ENCODE results near the gene DISP3.

The DISP3 gene

DNA sequence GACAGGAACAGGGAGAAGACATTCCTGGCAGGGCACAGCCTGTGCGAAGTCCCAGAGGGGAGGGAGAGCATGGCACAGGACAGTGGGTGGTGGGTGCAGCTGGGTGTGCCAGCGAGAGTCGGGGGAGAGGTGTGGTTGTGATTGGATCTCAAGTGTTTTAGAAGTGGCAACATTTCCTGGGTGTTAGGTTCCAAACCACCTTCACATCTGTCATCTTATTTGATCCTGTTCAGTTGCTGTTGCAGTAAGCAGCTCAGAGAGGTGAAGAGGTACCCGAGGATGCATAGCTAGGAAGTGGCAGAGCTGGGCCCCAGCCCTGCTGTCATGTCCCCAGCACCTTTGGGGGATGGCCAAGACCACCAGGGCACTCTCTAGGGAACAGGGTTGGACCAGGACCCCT, 22.0 kb upstream of the DISP3 start:
- no peak for DNase-seq (ENCODE audit: low read depth)

DNA sequence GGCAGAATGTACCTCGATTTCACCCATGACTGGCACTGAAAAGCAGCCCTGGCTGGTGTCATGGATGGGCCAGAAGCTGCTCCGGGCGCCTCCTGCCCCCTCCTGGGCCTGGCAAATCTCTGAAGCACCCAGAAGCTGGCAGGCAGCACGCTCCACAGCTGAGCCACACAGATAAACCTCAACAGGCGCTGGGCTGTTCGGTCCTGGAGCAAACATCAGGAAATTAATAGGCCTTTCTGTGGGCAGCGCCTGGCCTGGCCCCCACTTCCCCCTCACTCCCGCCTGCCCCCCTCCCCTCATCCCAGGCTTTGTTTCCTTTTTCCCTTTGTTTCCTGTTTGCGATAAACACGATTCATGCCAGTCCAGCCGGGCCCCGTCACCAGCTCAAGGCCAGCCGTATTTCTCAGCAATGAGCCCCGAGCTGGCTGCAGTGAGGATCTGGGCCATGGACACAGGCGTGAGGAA, 20.1 kb upstream of the DISP3 start:
- no peak for DNase-seq (ENCODE audit: low read depth)

DNA sequence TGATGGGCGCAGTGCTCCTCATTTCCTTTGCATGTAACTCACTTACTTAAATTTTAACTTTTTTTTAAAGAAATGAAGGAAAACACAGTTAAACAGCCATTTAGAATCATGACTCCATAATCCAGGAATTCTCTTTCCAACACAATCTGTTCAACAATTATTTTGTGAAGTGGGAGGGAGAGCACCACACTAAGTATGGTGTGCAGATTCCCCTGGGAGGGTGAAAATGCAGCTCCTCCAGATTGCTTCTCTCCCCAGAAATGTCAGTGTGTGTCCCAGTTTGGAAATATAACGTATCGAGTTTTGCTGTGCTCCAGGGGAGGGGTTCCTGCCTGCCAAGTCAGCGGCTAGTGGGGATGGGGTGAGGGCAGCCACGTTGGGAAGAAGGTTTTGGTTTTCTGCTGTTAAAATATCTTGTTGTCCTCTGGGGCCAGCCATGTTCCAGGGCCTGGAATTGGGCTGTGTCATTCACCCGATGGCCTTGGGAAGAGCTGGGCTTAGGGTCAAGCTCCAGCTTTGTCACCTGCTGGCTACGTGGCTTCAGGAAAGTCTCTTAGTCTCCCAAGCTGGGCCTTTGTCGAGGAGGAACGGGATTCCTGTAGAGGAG, 17.3 kb upstream of the DISP3 start:
- DNase-seq (ENCODE audit: low read depth): no peak

DNA sequence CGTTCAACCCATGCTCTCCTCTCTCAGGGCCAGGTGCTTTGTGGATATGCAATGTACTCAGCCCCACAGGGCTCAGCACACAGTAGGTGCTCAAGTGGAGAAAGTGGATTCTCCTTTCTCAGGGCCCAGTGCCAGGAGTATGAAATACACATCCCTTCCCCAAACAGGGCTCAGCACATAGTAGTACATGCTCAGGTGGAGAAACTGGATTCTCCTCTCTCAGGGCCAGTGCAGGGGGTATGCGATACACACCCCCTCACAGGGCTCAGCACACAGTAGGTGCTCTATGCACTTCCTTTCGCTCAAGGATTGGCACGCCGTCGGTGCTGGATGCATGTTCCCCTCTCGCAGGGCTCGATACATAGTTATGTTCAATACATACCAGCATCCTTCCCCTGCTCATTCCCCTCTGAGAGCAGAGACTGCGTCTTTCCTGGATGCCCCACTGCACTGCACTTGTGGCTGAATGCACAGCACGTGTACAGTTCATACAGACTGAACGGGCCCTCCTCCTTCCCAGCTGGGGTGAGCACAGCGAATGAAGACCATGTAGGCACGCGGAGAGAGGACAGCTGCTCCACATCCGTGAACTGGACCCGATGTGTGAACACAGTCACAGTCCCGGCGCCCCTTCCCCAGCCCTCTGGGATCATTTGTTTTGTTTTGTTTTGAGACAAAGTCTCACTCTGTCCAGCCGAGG, 16.6 kb upstream of the DISP3 start:
- no peak for DNase-seq (ENCODE audit: low read depth)

DNA sequence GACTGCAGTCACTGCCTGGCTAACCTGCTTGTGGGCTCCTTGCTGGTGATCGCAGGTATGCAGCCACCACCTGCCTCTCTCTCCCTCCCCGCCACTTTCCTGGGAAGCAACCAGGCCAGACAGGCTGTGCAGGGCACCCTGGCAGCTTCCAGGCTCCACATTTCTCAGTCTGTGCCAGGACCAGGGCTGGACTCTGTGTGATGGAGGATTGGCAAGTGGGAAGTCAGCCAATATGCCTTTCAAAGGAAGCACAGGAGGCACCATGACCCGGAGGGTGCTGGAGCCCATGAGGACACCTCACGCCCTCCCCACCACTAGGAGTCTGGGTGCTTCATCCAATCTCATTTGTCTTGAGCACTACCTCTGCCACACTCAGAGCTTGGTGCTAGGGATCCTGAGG, 15.8 kb upstream of the DISP3 start:
- DNase-seq (ENCODE audit: low read depth): no peak

DNA sequence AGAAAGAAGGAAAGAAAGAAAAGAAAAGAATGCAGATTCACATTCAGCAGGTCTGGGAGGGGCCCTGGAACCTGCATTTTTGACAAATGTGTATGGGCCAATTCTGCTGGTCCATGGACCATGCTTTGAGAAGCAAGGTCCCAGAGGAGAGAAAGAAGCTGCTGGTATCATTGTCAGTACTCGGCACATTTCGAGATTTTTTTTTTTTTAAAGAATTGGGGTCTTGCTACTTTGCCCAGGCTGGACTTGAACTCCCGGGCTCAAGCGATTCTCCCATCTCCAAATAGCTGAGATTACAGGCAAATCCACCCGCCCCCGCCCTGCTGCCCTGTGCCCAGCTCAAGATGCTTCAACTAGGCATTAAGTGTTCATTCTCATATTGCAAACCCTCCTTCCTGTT, 13.6 kb upstream of the DISP3 start:
- no peak for DNase-seq (ENCODE audit: low read depth)

DNA sequence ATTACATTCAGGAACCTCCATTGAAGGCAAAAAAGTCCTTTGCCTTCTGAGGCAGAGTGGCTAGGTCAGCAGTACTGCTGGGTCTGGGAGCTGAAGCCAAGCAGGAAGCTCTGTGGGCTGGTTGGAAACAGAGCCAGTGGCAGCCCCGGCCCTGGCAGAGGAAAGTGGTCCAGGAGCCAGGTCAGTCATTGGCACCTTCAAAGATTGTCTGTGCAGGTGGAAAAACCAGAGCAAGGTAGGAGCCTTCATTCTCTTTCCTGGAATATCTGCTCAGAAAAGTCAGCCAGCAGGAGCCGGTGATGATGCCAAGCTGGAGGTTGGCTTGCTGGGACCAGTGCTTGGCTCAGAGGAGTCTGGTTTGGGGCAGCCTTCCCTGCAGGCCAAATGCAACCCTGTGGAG, 12.5 kb upstream of the DISP3 start:
- DNase-seq (ENCODE audit: low read depth): no peak

DNA sequence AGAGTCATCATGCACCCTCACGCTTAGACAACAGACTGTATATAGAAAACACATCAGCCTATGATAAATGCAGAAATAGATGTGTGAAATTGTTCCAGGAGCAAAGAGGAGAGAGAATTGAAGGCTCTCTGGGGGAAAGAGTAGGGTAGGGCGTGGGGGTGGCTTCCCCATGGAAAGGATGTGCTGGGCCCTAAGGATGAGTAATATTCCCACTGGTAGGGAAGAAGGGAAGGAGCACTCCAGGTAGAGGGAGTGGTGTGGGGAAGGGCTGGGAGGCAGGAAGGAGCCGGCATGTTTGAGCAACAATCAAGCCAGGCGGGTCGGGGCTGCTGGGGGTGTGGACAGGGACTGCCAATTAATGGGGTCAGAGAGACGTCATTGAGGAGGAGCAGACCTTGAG, 10.1 kb upstream of the DISP3 start:
- no peak for DNase-seq (ENCODE audit: low read depth)

DNA sequence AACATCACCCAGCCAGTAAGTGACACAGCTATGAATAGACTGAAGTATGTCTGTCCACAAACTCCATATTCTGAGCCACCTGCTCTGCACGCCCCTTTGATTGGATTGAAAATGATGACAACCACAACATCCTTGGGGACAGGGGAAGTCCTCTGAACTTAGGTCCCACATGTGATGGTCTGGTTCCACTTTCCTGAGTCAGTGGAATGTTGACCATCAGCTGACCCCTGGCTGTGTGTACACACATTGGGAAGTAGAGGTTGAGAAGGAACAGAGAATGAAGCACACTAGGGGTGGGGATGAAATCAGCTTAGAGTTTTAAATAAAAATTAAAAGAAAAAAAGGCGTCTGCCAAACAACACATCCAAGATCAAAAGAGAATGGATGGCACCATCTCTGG, 8.0 kb upstream of the DISP3 start:
- no peak for DNase-seq (ENCODE audit: low read depth)

DNA sequence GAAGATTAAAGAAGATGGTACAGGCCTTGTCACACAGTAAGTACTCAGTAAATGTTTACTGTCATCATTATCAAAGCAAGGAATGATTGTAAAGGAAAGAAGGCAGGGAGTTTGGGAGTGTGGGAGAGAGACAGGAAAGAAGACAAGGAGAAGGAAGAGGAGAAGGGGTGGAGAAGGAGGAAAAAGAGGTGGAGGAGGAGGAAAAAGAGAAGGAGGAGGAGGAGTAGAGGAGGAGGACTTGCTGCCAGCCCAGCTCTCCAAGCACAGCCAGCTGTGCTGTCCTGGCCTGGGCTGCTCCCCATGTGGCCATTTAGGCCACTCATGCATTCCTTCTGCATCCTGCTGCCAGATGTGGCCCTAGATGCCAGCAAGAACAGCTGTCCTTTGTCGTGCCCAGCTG, 7.5 kb upstream of the DISP3 start:
- no peak for DNase-seq (ENCODE audit: low read depth)

DNA sequence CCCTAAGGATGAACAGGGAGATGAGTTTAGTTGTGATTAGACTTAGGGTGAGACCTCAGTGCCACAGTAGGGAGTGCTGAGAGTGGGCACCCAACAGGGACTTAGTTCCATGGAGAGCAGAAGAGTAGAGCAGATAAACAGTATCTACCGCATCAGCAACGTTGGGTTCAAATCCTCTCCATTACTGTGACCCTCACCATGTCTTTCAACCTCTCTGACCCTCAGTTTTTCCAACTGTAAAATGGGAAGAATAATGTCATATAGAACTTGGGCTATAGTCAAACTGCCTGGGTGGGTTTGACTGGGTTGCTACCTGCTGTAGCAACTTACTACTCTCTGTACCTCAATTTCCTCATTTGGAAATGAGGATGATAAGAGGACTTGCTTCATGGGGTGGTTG, 6.7 kb upstream of the DISP3 start:
- no peak for DNase-seq (ENCODE audit: low read depth)

DNA sequence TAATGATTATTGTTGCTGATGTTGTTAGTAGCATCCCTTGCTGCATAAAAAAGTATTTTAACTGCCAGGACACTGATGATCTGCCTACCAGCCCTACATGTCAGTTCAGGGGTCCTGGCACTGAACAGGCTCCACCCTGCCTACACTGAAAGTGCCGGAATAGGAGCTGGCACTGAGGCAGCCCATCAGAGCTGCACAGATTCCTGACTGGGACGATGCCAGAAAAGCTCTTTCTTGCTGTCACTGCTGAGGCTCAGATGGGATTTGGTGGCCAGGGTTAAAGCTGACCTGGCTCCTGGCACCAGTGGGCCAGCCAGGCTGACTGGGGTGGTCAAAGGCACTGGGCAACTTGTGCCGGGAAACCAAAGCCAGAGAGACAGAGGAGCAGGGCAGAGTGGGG, 6.2 kb upstream of the DISP3 start:
- no peak for DNase-seq (ENCODE audit: low read depth)

DNA sequence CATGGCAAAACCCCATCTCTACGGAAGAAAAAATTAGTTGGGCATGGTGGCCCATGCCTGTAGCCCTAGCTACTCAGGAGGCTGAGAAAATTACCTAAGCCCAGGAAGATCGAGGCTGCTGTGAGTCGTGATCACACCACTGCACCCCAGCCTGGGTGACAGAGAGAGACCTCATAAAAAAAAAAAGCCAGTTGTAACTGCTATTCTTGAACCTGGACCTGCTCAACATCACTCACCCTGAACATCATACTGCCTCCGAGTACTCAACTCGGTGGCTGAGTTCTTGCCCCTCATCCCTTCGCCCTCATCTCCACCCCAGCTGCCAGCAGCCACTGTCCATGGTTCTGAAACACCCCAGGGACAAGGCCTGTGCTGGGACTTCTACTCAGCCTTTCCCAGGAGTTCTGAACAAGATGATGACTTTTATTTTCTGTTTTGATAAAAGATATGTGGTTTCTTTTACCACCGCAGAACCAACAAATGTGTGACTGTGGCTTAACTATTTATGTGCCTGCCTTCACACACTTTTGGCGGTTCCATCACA, 5.4 kb upstream of the DISP3 start:
- no peak for DNase-seq (ENCODE audit: low read depth)

DNA sequence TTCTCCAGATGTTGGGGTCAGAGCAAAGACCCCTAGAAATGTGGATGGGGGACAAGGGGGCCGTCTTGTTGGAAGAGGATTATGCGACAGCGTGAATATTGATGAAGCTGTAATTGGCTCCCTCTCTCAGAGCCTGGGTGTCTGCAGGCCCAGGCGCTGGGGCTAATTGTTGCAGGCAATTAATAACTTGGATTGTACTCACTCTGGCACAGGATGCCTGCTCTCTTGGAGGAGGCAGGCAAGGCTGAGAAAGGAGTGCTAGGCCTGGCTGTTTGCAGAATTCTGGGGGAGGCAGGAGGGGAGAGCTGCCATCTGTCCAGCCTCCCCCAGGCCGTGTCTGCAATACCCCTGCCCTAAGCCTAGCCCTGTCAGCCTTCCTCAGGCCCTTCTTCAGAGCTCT, 4.1 kb upstream of the DISP3 start:
- DNase-seq (ENCODE audit: low read depth): no peak

DNA sequence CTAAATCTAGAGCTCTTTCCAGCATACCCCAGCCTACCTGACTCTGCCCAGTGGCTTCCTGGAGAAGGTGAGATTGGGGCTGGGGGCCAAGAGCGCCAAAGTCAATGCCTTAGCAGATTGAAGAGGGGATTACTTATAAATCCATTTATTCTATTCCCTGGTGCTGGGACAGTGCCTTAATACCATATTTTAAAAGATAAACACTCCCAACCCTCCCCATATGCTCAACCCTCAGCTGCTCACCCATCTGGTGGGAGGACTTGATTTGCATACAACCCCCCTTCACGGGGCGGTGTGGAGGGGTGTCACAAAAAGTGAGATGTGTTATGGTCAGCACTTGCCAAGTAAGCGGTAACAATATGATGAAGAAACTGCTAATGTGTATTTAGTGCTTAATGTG, 3.2 kb upstream of the DISP3 start:
- DNase-seq (ENCODE audit: low read depth): no peak

DNA sequence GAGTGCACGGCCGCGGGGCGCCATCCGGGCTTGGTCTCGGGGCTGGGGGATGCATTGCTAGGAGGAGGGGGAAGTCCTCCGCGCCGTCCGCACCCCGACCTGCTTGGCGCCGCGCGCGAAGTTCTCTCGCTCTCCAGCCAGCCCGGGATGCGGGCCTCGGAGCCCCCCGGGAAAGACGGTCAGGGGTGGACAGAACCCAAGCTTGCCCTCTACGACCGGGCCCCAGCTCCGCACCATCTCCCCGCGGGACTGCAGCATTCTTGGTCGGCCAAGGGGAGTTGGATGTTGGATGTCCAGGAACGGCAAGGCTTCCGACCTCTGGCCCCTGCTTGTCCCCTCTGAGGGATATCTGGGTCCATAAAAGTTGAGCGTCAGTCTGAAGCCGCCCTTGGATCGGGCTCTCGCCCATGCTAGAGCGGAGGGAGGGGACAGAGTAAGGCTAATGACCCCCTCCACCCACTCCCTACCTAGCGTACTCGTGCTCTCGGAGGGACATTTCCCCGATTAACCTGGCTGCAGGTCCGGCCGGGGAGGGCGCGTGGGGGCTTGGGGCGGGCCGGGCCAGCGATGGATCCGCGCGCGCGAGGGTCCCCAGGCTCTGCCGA, 522 bp downstream of the DISP3 start:
- DNase-seq (ENCODE audit: low read depth): no peak

DNA sequence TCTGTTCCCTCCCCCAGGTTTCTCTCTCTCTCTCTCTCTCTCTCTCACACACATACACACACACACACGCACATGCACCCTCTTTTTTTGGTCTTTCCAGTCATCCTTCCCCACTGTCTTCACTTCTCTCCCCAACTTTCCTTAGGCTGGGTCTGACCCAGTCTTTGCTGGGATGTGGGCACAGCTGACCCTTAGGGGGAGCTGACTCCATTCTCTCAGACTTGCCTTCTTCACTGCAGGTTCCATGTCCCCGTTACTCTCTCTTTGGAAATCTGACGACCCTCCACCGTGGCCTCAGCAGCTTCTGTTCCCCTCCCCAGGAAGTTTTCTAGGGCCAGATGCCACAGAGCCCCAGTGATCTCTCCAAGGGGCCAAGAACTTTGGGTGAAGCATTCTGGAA, 2.1 kb downstream of the DISP3 start:
- no peak for DNase-seq (ENCODE audit: low read depth)

DNA sequence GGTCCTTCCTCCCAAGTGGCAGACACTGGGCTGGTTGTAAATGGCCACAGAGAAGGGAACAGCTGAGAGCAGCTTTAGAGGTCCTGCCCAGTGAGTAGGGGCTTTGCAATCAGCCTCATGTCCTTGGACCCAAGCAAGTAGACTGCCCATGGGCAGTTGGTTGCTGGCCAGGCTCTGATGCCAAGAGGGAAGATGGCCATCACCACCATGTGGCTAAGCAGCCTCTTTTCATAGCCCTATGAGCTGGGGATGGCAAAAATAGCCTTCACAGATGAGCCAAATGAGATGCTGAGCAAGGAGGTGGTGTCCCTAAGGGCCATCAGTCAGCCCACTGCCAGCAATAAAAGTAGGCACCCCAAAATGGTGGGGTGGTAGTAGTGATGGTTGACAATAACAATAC, 3.2 kb downstream of the DISP3 start:
- DNase-seq (ENCODE audit: low read depth): no peak

DNA sequence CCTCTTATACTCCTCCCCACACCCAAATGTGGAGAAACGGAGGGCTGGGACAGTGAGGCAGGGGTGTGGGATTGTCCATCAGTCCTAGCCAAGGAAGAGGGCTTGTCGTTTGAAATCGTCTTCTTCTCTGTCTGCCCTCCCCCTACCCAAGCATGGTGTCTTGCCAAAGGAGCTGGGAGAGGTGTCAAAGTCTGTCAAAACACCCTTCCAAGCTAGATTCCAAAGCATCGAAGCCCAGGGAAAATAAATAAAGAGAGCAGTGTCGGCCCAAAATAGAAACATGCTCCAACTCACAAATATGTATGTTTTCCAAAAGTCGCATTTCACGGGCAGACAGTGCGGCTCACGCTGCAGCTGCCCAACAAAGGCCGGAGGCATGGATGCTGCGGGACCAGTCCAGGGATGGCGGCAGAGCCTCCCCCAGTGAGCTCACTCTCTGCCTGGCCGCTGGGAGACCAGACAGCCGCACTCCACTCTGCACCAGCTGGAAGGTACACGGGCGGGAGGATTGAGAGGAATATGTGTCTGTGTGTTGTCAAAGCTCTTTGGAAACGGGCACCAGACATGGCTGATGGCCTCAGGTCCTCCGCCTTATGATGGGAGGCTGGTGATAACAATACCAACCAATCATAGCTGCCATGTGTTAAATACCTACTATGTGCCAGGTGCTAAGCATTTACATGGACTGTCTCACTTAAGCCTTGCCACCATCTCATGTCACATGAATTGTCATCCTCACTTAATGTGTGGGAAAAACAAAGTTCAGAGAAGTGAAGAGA, 3.9 kb downstream of the DISP3 start:
- DNase-seq (ENCODE audit: low read depth): no peak

DNA sequence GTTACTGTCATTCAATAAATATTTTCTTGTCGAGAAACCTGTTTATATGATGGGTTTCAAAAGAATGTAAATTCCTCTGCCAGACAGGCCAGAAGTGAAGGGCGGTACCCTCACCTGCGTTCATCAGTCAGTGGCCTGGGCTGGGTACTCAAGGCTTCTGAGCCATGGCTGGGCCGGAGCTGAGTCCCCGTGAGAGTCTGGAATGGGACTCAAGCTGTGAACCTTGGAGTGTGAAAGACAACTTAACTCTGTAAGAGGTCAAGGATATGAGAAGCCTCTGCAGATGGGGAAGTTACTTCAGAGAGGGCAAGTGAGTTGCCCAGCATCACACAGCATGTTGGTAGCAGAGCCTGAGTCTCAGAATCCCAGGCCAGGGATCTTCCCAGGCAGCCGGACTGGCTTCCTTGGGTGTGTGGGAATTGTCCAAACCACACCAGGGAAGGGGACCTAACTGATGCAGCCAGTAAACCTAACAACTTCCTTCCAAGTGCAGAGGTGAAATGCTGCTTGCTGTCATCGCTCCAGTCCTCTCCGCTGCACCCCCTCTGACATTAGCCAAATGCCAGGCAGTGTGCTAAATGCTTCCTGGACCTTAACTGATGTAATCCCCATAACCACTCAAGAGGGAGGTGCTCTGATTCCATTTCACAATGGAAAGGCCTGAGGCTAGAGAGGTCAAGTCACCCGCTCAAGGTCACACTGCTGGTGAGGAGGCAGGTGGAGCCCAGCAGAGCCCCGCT, 4.8 kb downstream of the DISP3 start:
- no peak for DNase-seq (ENCODE audit: low read depth)

DNA sequence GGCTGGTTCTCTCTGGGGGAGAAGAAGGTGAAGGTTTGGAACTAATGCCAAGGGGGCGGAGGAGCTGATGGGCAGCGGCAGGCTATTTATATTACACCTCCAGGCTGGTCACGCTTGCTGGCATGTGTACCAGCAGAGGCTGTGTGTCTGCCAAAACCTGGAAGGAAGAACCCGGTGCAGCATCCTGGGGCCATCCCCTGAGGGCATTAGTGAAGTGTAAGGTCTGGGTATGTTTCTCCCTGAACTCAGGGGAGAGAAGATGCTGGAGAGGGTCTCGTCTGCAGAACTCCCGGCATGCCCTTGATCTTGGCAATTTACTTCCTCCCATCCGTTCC, 5.3 kb downstream of the DISP3 start:
- no peak for DNase-seq (ENCODE audit: low read depth)

DNA sequence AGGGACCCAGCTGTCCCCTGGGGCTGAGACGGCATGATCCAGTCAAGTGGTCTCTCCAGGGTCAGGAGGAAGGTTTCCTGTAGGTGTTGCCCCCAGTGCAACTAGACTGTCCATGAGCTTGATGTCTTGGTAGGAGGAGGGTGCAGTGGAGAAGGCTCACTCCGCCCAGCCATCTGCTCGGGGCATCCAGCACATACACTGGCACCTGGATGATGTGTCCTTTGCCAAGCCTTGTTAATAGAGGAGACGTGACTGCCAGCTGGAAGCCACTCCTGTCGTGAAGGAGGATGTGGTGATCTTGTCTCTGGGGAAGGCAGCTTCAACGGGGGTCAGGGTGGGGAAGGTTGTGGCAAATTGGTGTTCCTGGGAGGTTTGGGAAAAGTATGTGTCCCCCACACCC, 6.2 kb downstream of the DISP3 start:
- DNase-seq (ENCODE audit: low read depth): no peak
